H1 (cell line): ENCODE measurements around the gene CMTR1.
"Not testable (repeated sequence)": the region's sequence is repeated elsewhere in the genome, so short reads cannot be mapped to it uniquely, and the experiment has no call there.

ENCODE experiments used
- CTCF ChIP-seq, 3 experiments: IDR thresholded peaks; 1 replicate in 2 of 3; 2 replicates in 1 of 3; pipeline versions ENCODE4 v1.5.1 to v1.6.1; 2011; ENCODE audit warnings: low read length in 3 of 3, mild to moderate bottlenecking in 3 of 3, inconsistent platforms in 2 of 3, low read depth in 1 of 3, moderate library complexity in 1 of 3; ENCODE audit not compliant: insufficient read depth in 1 of 3; ENCODE audit errors: control extremely low read depth in 1 of 3
- EP300 ChIP-seq, 2 experiments: IDR thresholded peaks; 1 replicate in 1 of 2; 2 replicates in 1 of 2; pipeline ENCODE4 v1.6.1; 2011 to 2012; ENCODE audit warnings: low read depth in 2 of 2, low read length in 2 of 2, mild to moderate bottlenecking in 2 of 2, borderline replicate concordance in 1 of 2, inconsistent platforms in 1 of 2, moderate library complexity in 1 of 2
- GABPA ChIP-seq: IDR thresholded peaks from 2 replicates; pipeline ENCODE4 v1.6.1; 2011; ENCODE audit warnings: mild to moderate bottlenecking, low read length, moderate library complexity, borderline replicate concordance; ENCODE audit not compliant: insufficient read depth
- JUND ChIP-seq: IDR thresholded peaks from 2 replicates; pipeline ENCODE4 v1.6.1; 2011; ENCODE audit warnings: mild to moderate bottlenecking, improper control_type of control experiment, low read length
- NRF1 ChIP-seq: IDR thresholded peaks from 2 replicates; pipeline ENCODE4 v1.6.1; 2011; ENCODE audit warnings: mild to moderate bottlenecking, low read depth, low read length, improper control_type of control experiment
- POLR2A ChIP-seq, 2 experiments: IDR thresholded peaks; 1 replicate in 1 of 2; 2 replicates in 1 of 2; pipeline ENCODE4 v1.6.1; 2011; ENCODE audit warnings: low read depth in 2 of 2, low read length in 2 of 2, mild to moderate bottlenecking in 2 of 2; ENCODE audit errors: control extremely low read depth in 1 of 2
- POLR2AphosphoS5 ChIP-seq: IDR thresholded peaks from 2 replicates; pipeline ENCODE4 v1.6.1; 2011; ENCODE audit warnings: low read depth, low read length
- RFX5 ChIP-seq: IDR thresholded peaks from 2 replicates; pipeline ENCODE4 v1.6.1; 2011; ENCODE audit warnings: low read depth, low read length, improper control_type of control experiment, borderline replicate concordance
- YY1 ChIP-seq: IDR thresholded peaks from 2 replicates; pipeline ENCODE4 v1.6.1; 2011; ENCODE audit warnings: low read depth, mild to moderate bottlenecking, low read length
- TF ChIP-seq, protein P1 (sequence below): IDR thresholded peaks from 2 replicates; pipeline ENCODE4 v1.6.1; 2012; ENCODE audit warnings: inconsistent platforms

DNA sequence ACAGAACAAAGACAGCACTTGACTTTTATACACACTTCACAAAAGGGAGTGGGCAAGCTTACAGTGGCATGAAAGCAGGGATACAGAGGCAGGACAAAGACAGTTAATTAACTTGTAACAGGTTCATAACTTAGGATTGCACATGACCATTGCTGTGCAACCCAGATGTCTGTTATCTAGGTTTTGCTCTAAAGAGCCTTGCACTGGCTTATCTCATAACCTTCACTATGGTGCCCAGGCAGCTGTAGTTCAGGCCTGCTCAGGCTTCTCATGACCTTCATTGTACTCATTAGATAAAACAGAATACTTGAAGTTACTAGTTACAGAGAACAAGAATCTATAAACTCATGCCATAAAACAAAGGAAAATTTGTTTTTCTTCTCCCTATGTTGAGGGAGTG lies 31.4 kb upstream of the CMTR1 start:
- TF ChIP-seq GABPA; CTCF (IDR thresholded peaks at IDR 0.05; ENCODE audit: control extremely low read depth in 1 of 3, insufficient read depth in 1 of 3, low read depth in 1 of 3, low read length in 3 of 3); RFX5; NRF1; JUND; YY1; EP300 (IDR thresholded peaks at IDR 0.05; ENCODE audit: borderline replicate concordance in 1 of 2, low read depth in 2 of 2, low read length in 2 of 2); POLR2AphosphoS5; POLR2A (IDR thresholded peaks at IDR 0.05; ENCODE audit: control extremely low read depth in 1 of 2, low read depth in 2 of 2, low read length in 2 of 2): not testable (repeated sequence)
- TF ChIP-seq, protein P1, sequence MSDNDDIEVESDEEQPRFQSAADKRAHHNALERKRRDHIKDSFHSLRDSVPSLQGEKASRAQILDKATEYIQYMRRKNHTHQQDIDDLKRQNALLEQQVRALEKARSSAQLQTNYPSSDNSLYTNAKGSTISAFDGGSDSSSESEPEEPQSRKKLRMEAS: not testable (repeated sequence)
